Pons (tissue), 1 donor: ENCODE measurements around the gene EGLN2.
"Not testable (repeated sequence)": the region's sequence is repeated elsewhere in the genome, so short reads cannot be mapped to it uniquely, and the experiment has no call there.

ENCODE experiments used
- DNase-seq: peaks from one replicate; pipeline ENCODE4 v3.0.0-alpha.2; 2016; ENCODE audit warnings: low spot score

The EGLN2 gene

GRCh38 chr19:40819479-40820234 is 20.7 kb downstream of the EGLN2 start:
- not testable (repeated sequence) for DNase-seq

GRCh38 chr19:40822161-40822560 is 23.2 kb downstream of the EGLN2 start:
- DNase-seq, result no peak

- DNase-seq, result peak; percentile 49
Observed at GRCh38 chr19:40822704-40823553, 23.9 kb downstream of the EGLN2 start.

- DNase-seq, result not testable (repeated sequence)
Observed at GRCh38 chr19:40824916-40825315, 25.9 kb downstream of the EGLN2 start.

GRCh38 chr19:40825460-40826095 is 26.6 kb downstream of the EGLN2 start:
- DNase-seq, result not testable (repeated sequence)

- DNase-seq, result not testable (repeated sequence)
Observed at GRCh38 chr19:40826312-40826698, 27.3 kb downstream of the EGLN2 start.

GRCh38 chr19:40826699-40827385 is 27.9 kb downstream of the EGLN2 start:
- peak; percentile 46 for DNase-seq

GRCh38 chr19:40827386-40828247 is 28.6 kb downstream of the EGLN2 start:
- no peak for DNase-seq

- DNase-seq, result no peak
Observed at GRCh38 chr19:40829205-40829604, 30.2 kb downstream of the EGLN2 start.

GRCh38 chr19:40830741-40831140 is 31.8 kb downstream of the EGLN2 start:
- not testable (repeated sequence) for DNase-seq

GRCh38 chr19:40831502-40832430 is 32.8 kb downstream of the EGLN2 start:
- DNase-seq, result no peak

GRCh38 chr19:40832431-40832790 is 33.4 kb downstream of the EGLN2 start:
- not testable (repeated sequence) for DNase-seq

GRCh38 chr19:40833728-40834533 is 34.9 kb downstream of the EGLN2 start:
- DNase-seq, result not testable (repeated sequence)

GRCh38 chr19:40836754-40837429 is 37.9 kb downstream of the EGLN2 start:
- DNase-seq, result no peak

- not testable (repeated sequence) for DNase-seq
Observed at GRCh38 chr19:40838477-40838876, 39.5 kb downstream of the EGLN2 start.

- DNase-seq, result not testable (repeated sequence)
Observed at GRCh38 chr19:40842012-40842411, 43.0 kb downstream of the EGLN2 start.

GRCh38 chr19:40842997-40843652 is 44.1 kb downstream of the EGLN2 start:
- DNase-seq, result not testable (repeated sequence)

GRCh38 chr19:40843653-40844052 is 44.7 kb downstream of the EGLN2 start:
- DNase-seq, result not testable (repeated sequence)
